HG03442 (cell line): ENCODE measurements around the gene EDN1.

Source experiments
- ATAC-seq: cut with Tn5 transposase; IDR thresholded peaks from one replicate; pipeline ENCODE4 v1.9.1; 2021; ENCODE audit warnings: mild to moderate bottlenecking, moderate library complexity; ENCODE audit not compliant: unreplicated experiment

Gene EDN1

GRCh38 chr6:12344961-12345693 is 55.0 kb downstream of the EDN1 start:
- ATAC-seq, result no peak

GRCh38 chr6:12345694-12346058 is 55.5 kb downstream of the EDN1 start:
- no peak for ATAC-seq
